GM21381 (cell line): ENCODE results near the gene ATXN10.
A peak's percentile ranks its signal among the peaks of the same experiment; 100 is the strongest.
"Not testable (repeated sequence)": the region's sequence is repeated elsewhere in the genome, so short reads cannot be mapped to it uniquely, and the experiment has no call there.

Source experiments
- ATAC-seq: cut with Tn5 transposase; IDR thresholded peaks from one replicate; pipeline ENCODE4 v1.9.1; 2021; ENCODE audit warnings: mild to moderate bottlenecking, moderate library complexity; ENCODE audit not compliant: unreplicated experiment

ATXN10 gene

DNA sequence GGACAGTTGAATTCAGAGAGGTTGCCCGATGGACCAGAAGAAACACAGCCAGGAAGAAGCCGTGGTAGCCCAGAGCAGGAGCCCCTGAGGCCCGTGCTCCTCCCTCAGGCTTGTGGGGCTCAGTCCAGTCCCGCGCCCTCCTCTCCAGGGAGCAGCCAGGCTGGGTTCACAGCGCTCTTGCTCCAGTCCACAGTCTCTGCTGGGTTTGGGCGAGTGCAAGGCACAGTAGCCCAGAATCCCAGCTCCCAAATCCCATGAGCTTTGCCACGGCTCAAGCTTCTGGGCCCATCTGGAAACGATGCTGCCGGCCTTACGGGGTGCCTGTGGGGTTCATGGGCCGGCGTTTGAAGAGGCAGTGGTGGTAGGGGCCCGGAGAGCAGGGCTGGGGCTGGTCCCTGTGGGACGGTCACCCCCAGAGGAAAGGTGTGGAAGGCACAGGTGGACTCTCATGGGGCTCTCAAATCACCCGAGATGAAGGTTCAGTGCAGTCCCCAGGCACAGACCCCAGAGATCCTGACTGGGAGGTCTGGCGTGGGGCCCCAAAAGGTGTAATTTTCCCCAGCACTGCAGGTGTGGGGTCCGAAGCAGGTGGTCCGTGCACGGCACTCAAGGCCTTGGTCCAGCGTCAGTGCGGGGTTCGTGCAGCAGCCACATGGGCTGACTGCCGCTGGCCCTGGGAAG is 30.6 kb upstream of the ATXN10 start:
- no peak for ATAC-seq

DNA sequence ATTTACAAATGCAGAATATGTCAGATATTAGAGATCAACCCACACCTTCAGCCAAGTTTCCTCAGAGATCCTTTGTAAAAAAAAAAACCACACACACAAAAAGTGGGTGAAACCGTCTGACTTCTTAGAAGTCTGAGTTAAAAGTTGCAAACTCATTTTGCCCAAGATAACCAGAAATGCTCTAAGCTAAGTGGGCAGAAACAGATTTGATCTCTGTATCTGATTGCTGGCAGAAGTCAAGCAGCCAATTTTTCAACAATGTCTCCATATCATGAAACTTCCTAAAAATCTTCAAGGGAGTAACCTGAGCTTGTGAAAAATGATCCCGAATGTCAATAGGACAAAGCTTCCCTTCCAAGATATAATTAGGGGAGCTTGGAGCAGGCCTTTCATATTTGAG is 28.6 kb upstream of the ATXN10 start:
- ATAC-seq, result no peak

DNA sequence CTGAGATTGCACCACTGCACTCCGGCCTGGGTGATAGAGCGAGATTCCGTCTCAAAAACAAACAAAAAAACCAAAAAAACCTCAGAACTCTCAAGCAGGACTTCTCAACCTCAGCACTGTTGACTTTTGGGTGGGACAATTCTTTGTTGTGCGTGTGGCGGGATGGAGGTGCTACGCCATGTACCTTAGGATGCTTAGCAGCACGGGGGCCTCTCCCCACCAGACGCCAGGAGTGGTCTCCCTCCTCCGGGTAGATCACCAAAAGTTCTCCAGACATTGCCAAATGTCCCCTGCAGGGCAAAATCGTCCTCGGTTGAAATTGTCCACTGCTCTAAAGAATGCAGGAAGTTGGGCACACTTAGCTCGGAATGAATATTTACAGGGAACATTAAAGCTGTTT is 26.9 kb upstream of the ATXN10 start:
- no peak for ATAC-seq

DNA sequence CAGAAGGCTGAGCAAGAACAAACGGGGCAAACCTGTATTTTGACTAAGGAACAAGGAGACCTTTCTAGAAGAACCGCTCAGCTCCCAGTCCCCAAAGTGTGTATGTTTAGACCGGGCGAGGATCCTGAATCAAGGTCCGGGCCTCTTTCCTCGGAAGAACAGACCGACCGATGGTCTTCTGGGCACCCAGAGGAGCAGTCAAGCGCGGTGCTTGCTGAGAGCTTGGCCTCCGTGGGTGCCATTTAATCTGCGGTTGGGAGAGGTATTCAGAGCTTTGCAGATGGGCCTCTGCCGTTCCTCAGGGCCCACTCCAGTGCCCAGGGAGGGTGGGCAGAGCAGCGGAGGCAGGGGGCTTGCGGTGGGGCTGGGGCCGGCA is 26.5 kb upstream of the ATXN10 start:
- no peak for ATAC-seq

DNA sequence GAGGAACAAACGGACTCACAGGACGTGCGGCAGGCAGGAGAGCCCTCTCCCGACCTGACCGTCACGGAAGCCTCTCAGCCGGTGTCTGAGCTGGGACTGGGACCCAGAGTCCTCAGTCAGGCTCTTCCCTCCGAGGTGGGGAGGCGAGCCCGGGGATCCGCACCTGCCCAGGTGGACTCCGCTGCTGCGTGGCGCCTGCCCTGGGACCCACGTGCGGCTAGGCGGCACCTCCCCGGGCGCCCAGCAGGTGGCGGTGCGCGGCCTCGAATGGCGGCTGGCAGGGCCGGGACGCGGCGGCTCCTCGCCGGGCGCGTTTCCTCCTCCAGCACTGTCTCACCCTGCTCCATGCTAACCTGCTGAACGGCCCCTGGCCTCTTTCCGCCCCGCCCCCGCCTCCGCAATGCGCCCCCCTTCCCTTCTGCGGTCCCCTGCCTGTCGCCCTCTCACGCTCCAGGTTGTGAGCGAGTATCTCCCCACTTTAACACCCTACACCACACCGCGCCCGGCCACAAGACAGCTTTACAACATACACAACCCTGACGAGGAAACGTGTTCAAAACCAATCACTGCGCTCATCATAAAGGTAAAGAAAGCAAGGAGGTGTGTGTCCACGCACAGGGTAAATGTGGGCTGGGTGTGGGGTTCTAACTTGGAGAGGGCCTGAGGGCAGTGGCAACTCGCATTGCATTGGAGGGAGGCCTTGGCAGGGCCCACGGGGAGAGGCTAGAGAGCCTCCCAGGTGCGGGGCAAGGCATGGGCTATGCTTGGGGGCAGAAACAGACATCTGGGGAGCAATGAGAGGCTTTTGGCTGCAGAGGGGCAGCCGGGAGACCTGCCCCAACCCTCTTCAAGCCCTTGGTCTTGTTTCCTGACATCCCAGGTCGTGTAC is 25.9 kb upstream of the ATXN10 start:
- ATAC-seq, result no peak

DNA sequence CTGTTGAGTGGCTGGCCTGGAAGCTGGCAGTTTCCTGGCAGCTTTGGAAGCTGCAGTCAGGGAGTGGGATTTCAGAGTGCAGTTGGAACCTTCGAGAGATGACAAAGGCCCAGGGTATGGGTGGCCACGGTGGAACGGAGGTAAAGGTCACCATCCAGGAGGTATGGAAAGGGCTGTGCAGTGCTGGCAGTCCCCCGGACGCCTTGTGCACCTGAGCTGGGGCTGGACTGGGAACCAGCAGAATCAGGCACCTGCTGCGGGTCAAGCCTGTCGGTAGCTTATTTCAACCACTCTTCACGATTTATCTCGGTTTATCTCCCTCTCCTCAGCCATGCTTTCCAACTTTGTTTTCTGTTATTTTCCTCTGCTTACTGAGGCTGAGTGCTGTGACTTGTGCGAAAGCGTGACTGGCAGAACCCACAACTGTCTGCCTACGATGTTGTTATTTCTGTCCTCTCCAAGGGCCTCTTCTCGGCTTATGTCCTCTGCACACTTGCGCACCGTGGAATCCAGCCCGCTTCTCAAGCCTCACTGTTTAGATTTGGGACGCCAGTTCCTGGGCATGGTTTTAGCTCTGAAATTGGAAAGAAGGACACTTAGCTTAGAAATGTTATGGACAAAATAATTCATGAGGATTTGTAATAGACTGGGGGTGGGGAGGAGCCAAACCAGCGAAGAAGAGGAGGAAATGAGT is 24.0 kb upstream of the ATXN10 start:
- no peak for ATAC-seq

DNA sequence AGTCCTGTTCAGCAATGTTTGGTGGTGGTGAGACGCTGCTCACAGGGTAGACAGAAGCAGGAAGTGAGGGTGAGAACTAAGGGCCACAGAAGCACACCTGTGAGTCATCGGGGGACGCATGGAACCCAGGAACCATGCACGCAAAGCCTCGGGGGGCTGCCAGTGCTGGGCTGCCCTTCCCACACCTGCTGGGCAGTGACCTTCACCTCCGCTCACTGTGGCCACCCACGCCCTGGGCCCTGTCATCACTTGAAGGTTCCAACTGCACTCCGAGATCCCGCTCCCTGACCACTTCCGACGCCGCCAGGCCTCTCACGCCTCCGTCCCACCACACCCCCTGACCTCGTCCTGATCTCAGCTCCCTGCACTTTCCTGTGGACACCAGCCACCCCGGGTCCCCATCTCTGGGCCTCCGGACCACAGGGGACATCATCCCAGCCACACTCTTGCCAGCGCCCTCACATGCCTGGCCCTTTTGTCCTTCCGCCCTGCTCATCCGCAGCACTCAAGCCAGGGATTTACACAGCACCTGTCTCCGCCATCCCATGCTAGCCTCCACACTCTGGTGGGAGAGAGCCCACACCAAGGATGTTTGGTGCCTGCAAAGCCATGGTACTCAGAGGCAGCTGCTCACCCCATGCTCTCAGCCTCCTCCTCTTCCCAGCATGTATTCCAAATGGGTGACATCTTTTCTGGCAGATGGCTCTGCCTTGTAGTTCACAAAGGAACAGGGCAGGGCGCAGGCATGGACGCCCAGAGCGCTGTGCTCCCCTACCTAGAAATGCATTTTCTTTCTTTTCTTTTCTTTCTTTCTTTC is 23.1 kb upstream of the ATXN10 start:
- no peak for ATAC-seq

DNA sequence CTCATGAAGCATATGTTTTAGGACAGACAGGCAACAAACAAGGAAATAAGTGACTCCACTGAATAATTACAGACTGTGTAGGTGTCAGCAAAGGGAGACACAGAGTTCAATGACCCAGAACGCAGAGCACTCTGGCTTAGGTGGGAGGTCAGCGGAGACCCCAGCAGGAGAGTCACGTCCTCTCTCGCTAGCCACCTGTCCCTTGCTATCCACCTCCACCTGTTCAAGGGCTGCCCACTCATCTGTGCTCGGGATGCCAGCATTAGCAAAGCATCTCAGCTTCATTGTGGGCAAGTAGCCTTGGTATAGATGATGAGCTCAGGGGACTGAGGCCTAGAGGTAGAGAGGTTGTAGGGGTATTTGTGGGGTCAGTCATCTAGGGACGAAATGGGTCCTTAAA is 21.8 kb upstream of the ATXN10 start:
- ATAC-seq, result no peak

DNA sequence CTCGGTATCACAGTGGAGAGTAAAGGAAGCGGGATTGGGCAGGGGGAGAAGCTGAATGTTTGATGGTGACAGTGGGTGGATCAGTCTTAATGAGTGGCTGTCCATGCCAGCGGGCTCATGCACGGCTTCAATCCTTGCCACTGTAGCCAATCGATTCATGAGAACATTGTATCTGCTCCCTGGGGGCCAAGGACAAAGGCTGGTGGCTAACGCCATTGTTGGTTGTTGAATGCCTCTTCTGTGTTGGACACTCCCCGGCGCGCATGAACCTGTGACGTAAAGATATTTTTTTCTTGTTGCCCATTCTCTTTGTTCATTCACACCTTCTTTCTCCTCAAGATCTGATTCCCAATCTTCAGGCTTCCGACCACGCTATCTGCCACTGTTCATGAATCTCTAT is 20.9 kb upstream of the ATXN10 start:
- no peak for ATAC-seq

DNA sequence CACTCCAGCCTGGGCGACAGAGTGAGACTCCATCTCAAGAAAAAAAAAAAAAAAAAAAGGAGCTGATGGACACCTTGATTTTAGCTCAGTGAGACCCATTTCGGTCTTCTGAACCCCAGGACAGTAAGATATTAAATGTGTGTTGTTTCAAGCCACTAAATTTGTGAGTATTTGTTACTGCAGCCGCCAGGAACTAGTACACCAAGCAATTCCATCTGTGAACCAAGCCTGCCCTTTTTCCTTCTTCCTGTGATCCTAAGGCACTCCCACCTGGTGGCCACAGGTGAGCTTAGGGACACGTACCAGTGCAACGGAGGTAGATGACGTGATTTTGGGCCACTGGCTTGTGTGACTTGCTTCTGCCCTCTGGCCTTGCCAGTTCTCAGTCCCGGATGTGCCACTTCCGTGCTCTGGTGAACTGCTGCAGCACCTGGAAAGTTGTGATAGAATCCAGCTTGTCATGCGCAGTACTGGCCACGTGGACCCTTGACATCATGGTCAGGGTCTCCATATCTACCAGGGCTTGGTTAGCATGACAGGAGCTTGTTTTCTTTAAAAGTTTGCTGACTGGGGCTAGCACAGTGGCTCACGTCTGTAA is 19.6 kb upstream of the ATXN10 start:
- ATAC-seq, result no peak

DNA sequence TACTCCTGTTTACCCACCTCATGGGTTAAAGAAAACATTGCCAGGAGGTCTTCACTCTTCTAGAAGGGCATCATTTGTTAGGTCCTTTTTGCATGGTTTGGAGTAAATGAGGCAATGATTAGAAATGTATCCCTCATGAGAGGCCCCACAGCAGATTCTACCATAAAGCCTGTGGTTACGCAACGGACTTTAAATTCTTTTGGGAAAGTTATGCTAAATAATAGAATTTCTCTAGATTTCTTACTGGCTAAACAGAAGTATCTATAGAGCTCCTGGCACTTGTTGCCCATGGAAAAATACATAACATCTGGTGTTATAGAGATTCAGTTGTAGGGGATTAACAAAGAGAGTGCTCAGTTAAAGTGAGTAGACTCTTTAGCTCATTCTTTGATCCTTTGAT is 15.1 kb upstream of the ATXN10 start:
- ATAC-seq, result no peak

DNA sequence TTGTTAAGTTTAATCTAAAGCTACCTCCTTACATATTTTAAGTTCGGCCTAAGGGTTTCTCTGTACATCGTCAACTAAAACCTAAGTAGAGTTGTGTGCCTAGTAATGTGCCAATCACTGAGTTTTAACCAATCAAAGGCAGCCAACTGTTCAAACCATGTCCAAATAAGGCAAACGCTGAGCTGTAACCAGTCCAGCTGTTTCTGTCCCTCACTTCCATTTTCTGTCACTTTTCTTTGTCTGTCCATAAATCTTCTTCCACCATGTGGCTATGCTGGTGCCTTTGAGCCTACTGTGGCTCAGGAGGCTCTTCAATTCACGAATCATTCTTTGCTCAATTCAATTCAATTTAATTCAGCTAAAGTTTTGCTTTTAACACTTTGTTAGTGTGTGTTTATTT is 13.9 kb upstream of the ATXN10 start:
- no peak for ATAC-seq

DNA sequence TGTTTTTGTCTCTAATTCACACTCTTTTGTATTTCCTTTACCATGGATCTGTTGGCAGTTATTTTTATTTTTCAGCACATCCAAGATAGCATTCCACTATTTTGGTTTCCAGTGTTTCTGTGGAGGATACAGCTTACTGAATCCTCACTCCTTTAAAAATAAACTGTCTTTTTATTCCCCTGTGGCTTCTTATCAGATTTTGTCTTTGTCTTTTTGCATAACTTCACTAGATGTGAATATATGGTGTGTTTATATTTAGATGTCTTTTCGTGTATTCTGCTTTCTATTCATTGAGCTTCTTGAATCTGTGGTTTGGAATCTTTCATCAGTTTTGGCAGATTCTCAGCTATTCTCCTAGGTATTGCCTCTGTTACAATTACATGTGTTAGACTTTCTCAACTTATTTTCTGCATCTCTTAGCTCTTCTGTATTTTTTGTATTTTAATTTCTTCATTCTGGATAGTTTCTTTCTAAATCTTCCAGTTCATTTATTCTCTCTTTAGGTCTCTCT is 7.4 kb upstream of the ATXN10 start:
- ATAC-seq, result no peak

DNA sequence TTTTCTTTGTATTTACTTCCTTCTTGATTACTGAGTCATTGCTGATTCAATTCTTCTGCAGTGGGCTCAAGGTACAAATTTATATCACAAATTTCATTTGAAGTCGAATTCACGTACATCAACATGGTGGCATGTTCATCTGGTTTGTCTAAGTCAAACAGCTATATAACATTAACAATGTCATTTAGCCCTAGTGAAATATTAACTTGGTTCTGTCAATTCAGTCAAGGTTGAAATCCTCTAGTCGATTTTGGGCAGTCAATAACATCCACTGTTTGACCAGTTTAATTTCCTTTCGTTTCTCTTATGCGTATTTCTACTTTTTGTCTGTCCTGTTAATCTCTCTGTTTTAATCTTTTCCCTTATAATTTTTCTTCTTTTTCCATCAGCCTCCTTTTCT is 4.1 kb upstream of the ATXN10 start:
- ATAC-seq, result no peak

DNA sequence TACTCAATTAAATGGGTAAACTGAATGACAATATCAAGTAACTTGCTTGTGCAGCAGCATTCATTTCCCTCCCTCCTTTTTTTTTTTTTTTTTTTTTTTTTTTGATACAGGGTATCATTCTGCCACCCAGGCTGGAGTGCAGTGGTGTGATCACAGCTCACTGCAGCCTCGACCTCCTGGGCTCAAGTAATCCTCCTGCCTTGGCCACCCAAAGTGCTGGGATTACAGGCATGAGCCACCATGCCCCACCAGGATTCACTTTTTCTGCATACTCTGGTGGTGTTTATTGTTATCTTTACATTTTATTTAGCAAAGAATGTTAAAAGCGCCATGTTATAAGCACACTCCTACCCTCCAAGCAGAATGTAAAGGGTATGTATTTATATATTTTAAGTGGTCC is 1.3 kb upstream of the ATXN10 start:
- not testable (repeated sequence) for ATAC-seq

DNA sequence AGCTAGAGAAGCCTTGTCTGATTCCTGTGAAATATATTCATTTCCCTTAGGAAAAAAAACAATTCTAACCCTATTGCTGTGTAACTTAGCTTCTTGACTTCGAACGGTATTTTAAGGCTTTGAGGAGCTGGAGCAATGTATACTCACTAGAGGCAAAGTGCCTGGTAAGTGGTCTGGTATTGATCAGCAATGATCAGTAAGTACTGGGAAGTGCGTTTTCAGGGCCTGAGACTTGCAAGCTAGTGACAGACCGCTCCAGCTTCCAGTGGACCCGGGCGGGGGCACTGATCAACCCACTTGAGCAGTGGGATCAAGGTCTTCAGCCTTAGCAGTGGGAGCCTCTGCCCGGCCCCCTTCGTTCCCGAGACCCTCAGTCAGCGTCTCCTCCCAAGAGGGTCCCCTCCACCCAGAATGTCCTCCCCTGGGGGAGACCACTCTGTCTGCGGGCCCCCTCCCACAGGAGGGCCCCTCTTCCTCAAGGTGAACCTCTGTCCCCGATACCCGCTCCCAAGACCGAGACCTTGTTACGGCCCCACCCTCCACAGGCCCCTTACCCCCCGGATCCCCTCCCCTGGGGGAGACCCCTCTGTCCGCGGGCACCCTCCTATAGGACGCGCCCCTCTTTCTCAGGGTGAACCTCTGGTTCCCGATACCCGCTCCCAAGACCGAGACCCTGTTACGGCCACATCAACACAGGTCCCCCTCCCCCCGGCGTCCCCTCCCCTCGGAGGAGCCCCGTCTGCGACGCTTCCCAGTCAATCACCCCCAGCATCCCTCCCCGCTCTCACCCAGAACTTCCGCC is 452 bp upstream of the ATXN10 start:
- ATAC-seq, result peak; percentile 15

DNA sequence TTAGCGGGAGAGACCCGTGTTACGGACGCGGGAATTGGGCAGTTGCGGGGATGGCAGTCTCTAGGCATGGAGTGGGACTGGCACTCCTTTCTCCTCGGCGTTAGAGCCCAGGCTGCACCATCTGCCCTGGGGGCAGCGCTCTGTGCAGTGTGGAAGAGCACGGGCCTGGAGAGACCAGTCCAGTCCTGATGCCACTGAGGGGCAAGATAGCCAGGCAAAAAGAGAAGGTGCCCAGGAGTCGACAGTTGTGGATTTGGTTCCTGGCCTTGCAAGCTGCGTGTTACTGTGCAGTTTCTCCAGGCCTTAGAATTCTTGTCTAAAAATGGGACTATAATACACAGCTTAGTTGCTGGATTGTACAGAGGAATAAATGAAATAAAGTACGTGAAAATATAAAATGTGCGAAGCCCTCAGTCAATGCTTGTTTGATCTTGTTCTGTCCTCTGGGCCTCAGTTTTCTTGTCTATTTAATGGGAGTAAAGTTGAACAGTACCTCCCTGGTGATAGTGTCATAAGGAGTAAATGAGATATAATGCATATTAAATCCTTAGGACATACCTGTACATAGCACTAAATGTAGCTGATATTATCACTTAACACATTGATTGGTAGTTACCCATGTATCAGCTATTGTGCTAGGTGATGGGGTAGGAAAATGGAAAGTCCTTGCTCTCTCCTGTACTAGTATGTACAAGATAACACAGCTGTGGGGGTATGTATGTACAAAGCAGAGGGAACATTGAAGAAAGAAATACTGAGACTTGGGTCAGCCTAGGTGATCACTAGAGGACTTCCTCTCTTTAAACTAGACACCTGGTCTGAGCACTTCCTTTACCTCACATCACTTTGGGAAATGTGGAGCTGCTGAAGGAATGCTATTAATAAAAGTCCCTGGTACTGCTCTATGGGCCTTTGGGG is 1.2 kb downstream of the ATXN10 start:
- ATAC-seq, result no peak

DNA sequence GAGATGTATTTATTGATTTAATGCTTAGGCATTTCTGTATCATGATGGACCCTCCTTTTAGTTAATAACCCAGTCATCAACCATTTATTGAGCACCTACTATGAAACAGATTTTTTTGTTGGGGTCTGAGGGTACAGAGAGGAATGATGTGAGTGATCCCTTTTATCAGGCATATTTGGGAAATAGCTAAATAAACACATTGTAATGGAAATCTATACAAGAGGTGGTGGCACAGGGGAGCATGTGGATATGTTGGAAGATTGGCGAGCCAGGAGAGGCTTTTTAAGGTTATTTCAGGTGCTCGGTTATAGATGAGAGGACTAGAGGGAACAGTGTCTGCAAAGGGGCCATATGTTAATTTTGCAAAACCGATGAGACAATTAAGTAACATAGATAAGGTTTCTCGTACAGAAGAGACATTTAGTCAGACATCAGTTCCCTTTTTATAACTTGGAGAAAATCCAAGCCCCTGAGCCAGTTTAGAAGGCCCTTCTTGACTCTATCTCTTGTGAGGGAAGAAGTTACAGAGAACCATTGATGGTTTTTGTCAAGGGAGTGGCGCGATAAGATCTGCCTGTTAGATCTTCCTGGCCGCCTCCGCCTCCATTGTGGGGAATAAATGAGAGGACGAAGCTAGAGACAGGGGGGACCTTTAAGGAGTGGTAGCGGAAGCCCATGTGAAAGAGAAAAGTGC is 2.0 kb downstream of the ATXN10 start:
- ATAC-seq, result no peak
